AG08395 (cell line): Measurements from ENCODE around the gene ELFN1.

ENCODE experiments used
- DNase-seq: peaks from one replicate; pipeline ENCODE4 v3.0.0; 2012; ENCODE audit warnings: mixed read lengths, low spot score

Gene ELFN1

GRCh38 chr7:1694611-1695511 lies 24.8 kb downstream of the ELFN1 start:
- DNase-seq = no peak

- DNase-seq = no peak
These were observed 25.9 kb downstream of the ELFN1 start for GRCh38 chr7:1695800-1696454.

GRCh38 chr7:1696671-1697498 lies 26.8 kb downstream of the ELFN1 start:
- DNase-seq = no peak

- DNase-seq = no peak
These were observed 27.5 kb downstream of the ELFN1 start for GRCh38 chr7:1697499-1698125.

- no peak for DNase-seq
These were observed 28.1 kb downstream of the ELFN1 start for GRCh38 chr7:1698201-1698600.

GRCh38 chr7:1698951-1699350 lies 28.9 kb downstream of the ELFN1 start:
- DNase-seq = no peak

GRCh38 chr7:1700086-1700485 lies 30.0 kb downstream of the ELFN1 start:
- DNase-seq = no peak

- no peak for DNase-seq
These were observed 30.7 kb downstream of the ELFN1 start for GRCh38 chr7:1700536-1701333.

GRCh38 chr7:1702652-1703051 lies 32.6 kb downstream of the ELFN1 start:
- no peak for DNase-seq

- DNase-seq = no peak
These were observed 33.4 kb downstream of the ELFN1 start for GRCh38 chr7:1703441-1703840.

- DNase-seq = no peak
These were observed 34.1 kb downstream of the ELFN1 start for GRCh38 chr7:1703871-1704810.

GRCh38 chr7:1704811-1705738 lies 35.0 kb downstream of the ELFN1 start:
- DNase-seq = no peak

GRCh38 chr7:1705856-1706255 lies 35.8 kb downstream of the ELFN1 start:
- no peak for DNase-seq

- DNase-seq = no peak
These were observed 36.3 kb downstream of the ELFN1 start for GRCh38 chr7:1706381-1706720.

GRCh38 chr7:1706721-1707613 lies 36.9 kb downstream of the ELFN1 start:
- DNase-seq = no peak

GRCh38 chr7:1707756-1708595 lies 37.9 kb downstream of the ELFN1 start:
- DNase-seq = no peak

- no peak for DNase-seq
These were observed 38.6 kb downstream of the ELFN1 start for GRCh38 chr7:1708596-1709251.
